HL-60 (cell line): ENCODE data around the gene ROPN1L.

Source experiments
- GABPA ChIP-seq: IDR thresholded peaks from 2 replicates; pipeline ENCODE4 v1.6.1; 2012; ENCODE audit warnings: low read depth
- POLR2AphosphoS5 ChIP-seq: IDR thresholded peaks from 2 replicates; pipeline ENCODE4 v1.6.1; 2012; ENCODE audit warnings: low read depth
- REST ChIP-seq: IDR thresholded peaks from 2 replicates; pipeline ENCODE4 v1.6.1; 2012; ENCODE audit warnings: low read depth; ENCODE audit not compliant: insufficient replicate concordance
- TF ChIP-seq, protein P1 (sequence below): IDR thresholded peaks from one replicate; pipeline ENCODE4 v1.5.1; 2011; ENCODE audit warnings: low read length, control low read depth, inconsistent platforms; ENCODE audit not compliant: insufficient read depth

DNA sequence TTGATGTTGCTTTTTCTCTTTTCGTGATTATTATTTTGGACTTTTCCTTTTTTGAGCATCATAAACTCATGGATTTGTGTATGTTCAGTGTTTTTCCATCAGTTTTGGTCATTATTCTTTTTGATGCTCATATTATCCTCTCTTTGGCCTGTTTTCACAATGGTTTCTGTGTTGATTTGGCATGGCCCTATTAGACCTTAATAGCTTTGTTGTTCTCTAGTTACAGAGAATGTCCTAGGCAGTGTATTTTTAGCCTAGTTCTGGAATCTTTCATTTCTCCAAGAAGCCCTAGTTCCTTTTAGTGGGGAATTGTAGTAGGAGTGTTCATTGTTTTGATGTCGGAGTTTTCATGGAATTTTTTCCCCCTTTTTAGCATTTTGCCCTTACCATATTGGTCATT lies 41.3 kb upstream of the ROPN1L start:
- TF ChIP-seq, protein P1, sequence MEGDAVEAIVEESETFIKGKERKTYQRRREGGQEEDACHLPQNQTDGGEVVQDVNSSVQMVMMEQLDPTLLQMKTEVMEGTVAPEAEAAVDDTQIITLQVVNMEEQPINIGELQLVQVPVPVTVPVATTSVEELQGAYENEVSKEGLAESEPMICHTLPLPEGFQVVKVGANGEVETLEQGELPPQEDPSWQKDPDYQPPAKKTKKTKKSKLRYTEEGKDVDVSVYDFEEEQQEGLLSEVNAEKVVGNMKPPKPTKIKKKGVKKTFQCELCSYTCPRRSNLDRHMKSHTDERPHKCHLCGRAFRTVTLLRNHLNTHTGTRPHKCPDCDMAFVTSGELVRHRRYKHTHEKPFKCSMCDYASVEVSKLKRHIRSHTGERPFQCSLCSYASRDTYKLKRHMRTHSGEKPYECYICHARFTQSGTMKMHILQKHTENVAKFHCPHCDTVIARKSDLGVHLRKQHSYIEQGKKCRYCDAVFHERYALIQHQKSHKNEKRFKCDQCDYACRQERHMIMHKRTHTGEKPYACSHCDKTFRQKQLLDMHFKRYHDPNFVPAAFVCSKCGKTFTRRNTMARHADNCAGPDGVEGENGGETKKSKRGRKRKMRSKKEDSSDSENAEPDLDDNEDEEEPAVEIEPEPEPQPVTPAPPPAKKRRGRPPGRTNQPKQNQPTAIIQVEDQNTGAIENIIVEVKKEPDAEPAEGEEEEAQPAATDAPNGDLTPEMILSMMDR: no peak
- TF ChIP-seq GABPA: no peak
- TF ChIP-seq REST: no peak
- TF ChIP-seq POLR2AphosphoS5: no peak
